ENCODE results near the gene LRRC55.

GRCh38 chr11:57182896-57183295, 1.1 kb downstream of the LRRC55 start:
- TF ChIP-seq ZNF311 (tag by site-specific recombination; IDR thresholded peaks at IDR 0.05; ENCODE audit: borderline replicate concordance) = no peak
- TF ChIP-seq ZFP3 (tag by site-specific recombination; IDR thresholded peaks at IDR 0.05; ENCODE audit: low read depth) = no peak
- TF ChIP-seq GLIS2 (tag by site-specific recombination; IDR thresholded peaks at IDR 0.05) = no peak
- TF ChIP-seq KLF16 (tag by site-specific recombination; IDR thresholded peaks at IDR 0.05) = no peak
- TF ChIP-seq ZFP69B (tag by site-specific recombination; IDR thresholded peaks at IDR 0.05) = no peak
- TF ChIP-seq ZNF449 (tag by site-specific recombination; IDR thresholded peaks at IDR 0.05) = no peak
- TF ChIP-seq EGR2 (tag by site-specific recombination; IDR thresholded peaks at IDR 0.05; ENCODE audit: low read depth) = no peak
- TF ChIP-seq YY1 (tag by site-specific recombination; IDR thresholded peaks at IDR 0.05) = no peak
- no peak for TF ChIP-seq CTCF (tag by site-specific recombination; IDR thresholded peaks at IDR 0.05)
- TF ChIP-seq INSM2 (tag by site-specific recombination; IDR thresholded peaks at IDR 0.05) = no peak
- no peak for TF ChIP-seq ZBTB44 (tag by site-specific recombination; IDR thresholded peaks at IDR 0.05)
